ENCODE results near the gene TMEM61.

Gene TMEM61

DNA sequence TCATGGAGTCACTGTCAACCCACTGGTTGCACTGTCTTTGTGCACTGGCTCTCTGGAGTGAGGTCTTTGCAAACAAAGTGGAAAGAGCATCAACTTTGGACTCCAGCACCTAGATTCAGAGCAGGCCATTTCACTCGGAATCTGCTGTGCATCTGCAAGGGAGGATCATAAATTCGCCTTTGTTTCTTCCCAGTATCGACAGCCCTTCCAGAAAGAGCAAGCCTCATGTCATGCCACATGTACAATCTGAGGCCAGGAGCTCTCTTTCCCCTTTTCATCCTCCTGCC is 58.1 kb downstream of the TMEM61 start:
- Histone ChIP-seq H2BK5ac (ENCODE audit: low read length) (no peak overlapping the region), H4K5ac (ENCODE audit: low read length) (no peak overlapping the region), H3K36me3 (ENCODE audit: control insufficient read depth, insufficient read depth, low read length) (no peaks in the 10 kb centered on the region), H3K23ac (ENCODE audit: low read length) (no peak overlapping the region), H4K8ac (ENCODE audit: low read depth, low read length) (no peak overlapping the region), H2BK15ac (replicated peaks; ENCODE audit: low read depth) (no peak overlapping the region), H3K9ac (ENCODE audit: low read length) (no peak overlapping the region), H3K79me2 (ENCODE audit: control insufficient read depth, insufficient read depth, low read length) (peaks cover 3% of the 10 kb centered on the region), H3K27ac (ENCODE audit: low read depth, low read length) (no peak overlapping the region), H2BK120ac (ENCODE audit: low read depth, low read length) (no peak overlapping the region), H3K18ac (ENCODE audit: low read length) (no peak overlapping the region), H3K4me2 (ENCODE audit: low read length) (no peak overlapping the region), H3K4me3 (ENCODE audit: low read length) (no peak overlapping the region), H3K4ac (ENCODE audit: low read depth, low read length) (no peak overlapping the region), H2AK5ac (ENCODE audit: low read length) (no peak overlapping the region), H3K79me1 (ENCODE audit: low read length) (peaks cover 2% of the 10 kb centered on the region), H3K27me3 (ENCODE audit: insufficient read depth, low read length, poor library complexity) (peaks cover 3% of the 10 kb centered on the region), H3K56ac (ENCODE audit: low read length) (no peak overlapping the region), H3K4me1 (ENCODE audit: control insufficient read depth, low read depth, low read length) (peaks cover 6% of the 10 kb centered on the region)
- DNase-seq, result no peak
- WGBS (ENCODE audit: extremely low coverage, insufficient coverage, low lambda C conversion rate), result no CpG with 5 or more reads among the region's 3 CpGs

DNA sequence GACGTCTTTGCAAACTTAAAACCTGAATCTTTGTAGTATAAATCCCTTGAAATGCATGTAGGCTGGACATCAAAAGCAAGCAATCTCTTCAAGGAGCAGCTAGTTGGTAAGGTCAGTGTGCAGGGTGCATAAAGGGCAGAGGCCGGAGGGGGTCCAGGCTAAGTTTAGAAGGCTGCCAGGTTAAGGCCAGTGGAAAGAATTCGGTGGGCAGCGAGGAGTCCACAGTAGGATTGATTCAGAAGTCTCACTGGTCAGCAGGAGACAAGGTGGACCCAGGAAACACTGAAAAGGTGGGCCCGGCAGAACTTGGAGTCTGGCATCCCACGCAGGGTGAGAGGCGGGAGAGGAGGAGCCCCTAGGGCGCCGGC is 58.5 kb downstream of the TMEM61 start:
- Histone ChIP-seq H3K23ac (ENCODE audit: low read length) (no peak overlapping the region), H3K4ac (ENCODE audit: low read depth, low read length) (no peak overlapping the region), H3K4me1 (ENCODE audit: control insufficient read depth, low read depth, low read length) (peaks cover 6% of the 10 kb centered on the region), H2BK15ac (replicated peaks; ENCODE audit: low read depth) (no peak overlapping the region), H3K79me2 (ENCODE audit: control insufficient read depth, insufficient read depth, low read length) (peaks cover 3% of the 10 kb centered on the region), H3K4me3 (ENCODE audit: low read length) (no peak overlapping the region), H2BK5ac (ENCODE audit: low read length) (no peak overlapping the region), H3K4me2 (ENCODE audit: low read length) (peak overlapping the region; percentile 87), H3K9ac (ENCODE audit: low read length) (no peak overlapping the region), H3K79me1 (ENCODE audit: low read length) (peaks cover 2% of the 10 kb centered on the region), H3K27ac (ENCODE audit: low read depth, low read length) (no peak overlapping the region), H2BK120ac (ENCODE audit: low read depth, low read length) (no peak overlapping the region), H4K8ac (ENCODE audit: low read depth, low read length) (no peak overlapping the region), H3K56ac (ENCODE audit: low read length) (peak overlapping the region; percentile 90), H3K18ac (ENCODE audit: low read length) (no peak overlapping the region), H3K27me3 (ENCODE audit: insufficient read depth, low read length, poor library complexity) (peaks cover 3% of the 10 kb centered on the region), H2AK5ac (ENCODE audit: low read length) (no peak overlapping the region), H3K36me3 (ENCODE audit: control insufficient read depth, insufficient read depth, low read length) (no peaks in the 10 kb centered on the region), H4K5ac (ENCODE audit: low read length) (no peak overlapping the region)
- WGBS (ENCODE audit: extremely low coverage, insufficient coverage, low lambda C conversion rate), result no CpG with 5 or more reads among the region's 9 CpGs
- DNase-seq, result no peak

DNA sequence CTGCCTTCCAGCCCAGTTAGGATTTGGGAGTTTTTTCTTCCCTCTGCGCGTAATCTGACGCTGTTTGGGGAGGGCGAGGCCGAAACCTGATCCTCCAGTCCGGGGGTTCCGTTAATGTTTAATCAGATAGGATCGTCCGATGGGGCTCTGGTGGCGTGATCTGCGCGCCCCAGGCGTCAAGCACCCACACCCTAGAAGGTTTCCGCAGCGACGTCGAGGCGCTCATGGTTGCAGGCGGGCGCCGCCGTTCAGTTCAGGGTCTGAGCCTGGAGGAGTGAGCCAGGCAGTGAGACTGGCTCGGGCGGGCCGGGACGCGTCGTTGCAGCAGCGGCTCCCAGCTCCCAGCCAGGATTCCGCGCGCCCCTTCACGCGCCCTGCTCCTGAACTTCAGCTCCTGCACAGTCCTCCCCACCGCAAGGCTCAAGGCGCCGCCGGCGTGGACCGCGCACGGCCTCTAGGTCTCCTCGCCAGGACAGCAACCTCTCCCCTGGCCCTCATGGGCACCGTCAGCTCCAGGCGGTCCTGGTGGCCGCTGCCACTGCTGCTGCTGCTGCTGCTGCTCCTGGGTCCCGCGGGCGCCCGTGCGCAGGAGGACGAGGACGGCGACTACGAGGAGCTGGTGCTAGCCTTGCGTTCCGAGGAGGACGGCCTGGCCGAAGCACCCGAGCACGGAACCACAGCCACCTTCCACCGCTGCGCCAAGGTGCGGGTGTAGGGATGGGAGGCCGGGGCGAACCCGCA is 59.1 kb downstream of the TMEM61 start, which contains the start of gene PCSK9:
PCSK9 (plus strand) TSS at position 207 of the 741 bp plus-strand sequence; CDS start at position 497, 290 bp downstream.
- peaks cover 3% of the 10 kb centered on the region for H3K27me3 ChIP-seq (ENCODE audit: insufficient read depth, low read length, poor library complexity)
- H2BK5ac ChIP-seq (ENCODE audit: low read length), result no peak within 1 kb of the TSS
- H3K4me1 ChIP-seq (ENCODE audit: control insufficient read depth, low read depth, low read length), result peaks cover 6% of the 10 kb centered on the region
- H3K79me1 ChIP-seq (ENCODE audit: low read length), result peaks cover 2% of the 10 kb centered on the region
- no peak within 1 kb of the TSS for H2AK5ac ChIP-seq (ENCODE audit: low read length)
- peak within 1 kb of the TSS; percentile 69 for H3K9ac ChIP-seq (ENCODE audit: low read length)
- H3K4ac ChIP-seq (ENCODE audit: low read depth, low read length), result no peak within 1 kb of the TSS
- H3K4me2 ChIP-seq (ENCODE audit: low read length), result peak within 1 kb of the TSS; percentile 87
- peaks cover 3% of the 10 kb centered on the region for H3K79me2 ChIP-seq (ENCODE audit: control insufficient read depth, insufficient read depth, low read length)
- WGBS (ENCODE audit: extremely low coverage, insufficient coverage, low lambda C conversion rate), result no CpG with 5 or more reads among the region's 67 CpGs
- H3K18ac ChIP-seq (ENCODE audit: low read length), result no peak within 1 kb of the TSS
- peak within 1 kb of the TSS; percentile 90 for H3K56ac ChIP-seq (ENCODE audit: low read length)
- H3K36me3 ChIP-seq (ENCODE audit: control insufficient read depth, insufficient read depth, low read length), result no peaks in the 10 kb centered on the region
- peak within 1 kb of the TSS; percentile 48 for H3K23ac ChIP-seq (ENCODE audit: low read length)
- H4K5ac ChIP-seq (ENCODE audit: low read length), result no peak within 1 kb of the TSS
- no peak within 1 kb of the TSS for H3K27ac ChIP-seq (ENCODE audit: low read depth, low read length)
- peak within 1 kb of the TSS; percentile 36 for H3K4me3 ChIP-seq (ENCODE audit: low read length)
- H4K8ac ChIP-seq (ENCODE audit: low read depth, low read length), result no peak within 1 kb of the TSS
- no peak within 1 kb of the TSS for H2BK15ac ChIP-seq (replicated peaks; ENCODE audit: low read depth)
- no peak within 1 kb of the TSS for H2BK120ac ChIP-seq (ENCODE audit: low read depth, low read length)
- peak; percentile 72 for DNase-seq

DNA sequence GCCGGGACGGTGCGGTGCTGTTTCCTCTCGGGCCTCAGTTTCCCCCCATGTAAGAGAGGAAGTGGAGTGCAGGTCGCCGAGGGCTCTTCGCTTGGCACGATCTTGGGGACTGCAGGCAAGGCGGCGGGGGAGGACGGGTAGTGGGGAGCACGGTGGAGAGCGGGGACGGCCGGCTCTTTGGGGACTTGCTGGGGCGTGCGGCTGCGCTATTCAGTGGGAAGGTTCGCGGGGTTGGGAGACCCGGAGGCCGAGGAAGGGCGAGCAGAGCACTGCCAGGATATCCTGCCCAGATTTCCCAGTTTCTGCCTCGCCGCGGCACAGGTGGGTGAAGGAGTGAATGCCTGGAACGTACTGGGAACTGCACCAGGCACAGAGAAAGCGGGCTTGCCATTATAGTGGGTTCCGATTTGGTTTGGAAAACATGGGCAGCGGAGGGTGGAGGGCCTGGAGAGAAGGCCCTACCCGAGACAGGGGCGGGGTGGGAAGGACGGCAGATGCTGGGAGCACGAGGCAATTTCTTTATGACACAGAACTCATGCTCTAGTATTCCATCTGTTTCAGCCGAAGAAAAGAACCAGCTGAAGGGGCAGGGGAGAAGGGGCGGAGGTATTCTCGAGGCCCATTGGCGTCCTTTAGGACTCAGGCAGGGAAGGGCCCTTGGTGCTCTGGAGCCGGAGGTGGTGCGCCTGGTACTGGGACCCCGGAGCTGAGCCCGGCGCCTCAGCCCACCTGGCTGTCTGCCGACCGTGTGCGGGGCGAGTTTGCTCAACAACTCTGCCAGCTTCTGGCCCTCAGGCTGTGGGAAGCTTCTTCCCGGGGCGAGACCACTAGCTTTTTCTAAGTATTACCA is 59.9 kb downstream of the TMEM61 start:
- Histone ChIP-seq H3K18ac (ENCODE audit: low read length) (no peak overlapping the region), H3K27ac (ENCODE audit: low read depth, low read length) (no peak overlapping the region), H3K4ac (ENCODE audit: low read depth, low read length) (no peak overlapping the region), H2AK5ac (ENCODE audit: low read length) (no peak overlapping the region), H2BK5ac (ENCODE audit: low read length) (no peak overlapping the region), H2BK15ac (replicated peaks; ENCODE audit: low read depth) (no peak overlapping the region), H4K5ac (ENCODE audit: low read length) (no peak overlapping the region), H3K4me1 (ENCODE audit: control insufficient read depth, low read depth, low read length) (peaks cover 6% of the 10 kb centered on the region), H3K56ac (ENCODE audit: low read length) (peak overlapping the region; percentile 90), H3K9ac (ENCODE audit: low read length) (peak overlapping the region; percentile 69), H3K4me3 (ENCODE audit: low read length) (peak overlapping the region; percentile 36), H2BK120ac (ENCODE audit: low read depth, low read length) (no peak overlapping the region), H3K4me2 (ENCODE audit: low read length) (peak overlapping the region; percentile 87), H3K23ac (ENCODE audit: low read length) (peak overlapping the region; percentile 48), H3K36me3 (ENCODE audit: control insufficient read depth, insufficient read depth, low read length) (no peaks in the 10 kb centered on the region), H3K79me2 (ENCODE audit: control insufficient read depth, insufficient read depth, low read length) (peaks cover 3% of the 10 kb centered on the region), H4K8ac (ENCODE audit: low read depth, low read length) (no peak overlapping the region), H3K27me3 (ENCODE audit: insufficient read depth, low read length, poor library complexity) (peaks cover 3% of the 10 kb centered on the region), H3K79me1 (ENCODE audit: low read length) (peaks cover 2% of the 10 kb centered on the region)
- WGBS (ENCODE audit: extremely low coverage, insufficient coverage, low lambda C conversion rate), result no CpG with 5 or more reads among the region's 49 CpGs
- peak; percentile 29 for DNase-seq

DNA sequence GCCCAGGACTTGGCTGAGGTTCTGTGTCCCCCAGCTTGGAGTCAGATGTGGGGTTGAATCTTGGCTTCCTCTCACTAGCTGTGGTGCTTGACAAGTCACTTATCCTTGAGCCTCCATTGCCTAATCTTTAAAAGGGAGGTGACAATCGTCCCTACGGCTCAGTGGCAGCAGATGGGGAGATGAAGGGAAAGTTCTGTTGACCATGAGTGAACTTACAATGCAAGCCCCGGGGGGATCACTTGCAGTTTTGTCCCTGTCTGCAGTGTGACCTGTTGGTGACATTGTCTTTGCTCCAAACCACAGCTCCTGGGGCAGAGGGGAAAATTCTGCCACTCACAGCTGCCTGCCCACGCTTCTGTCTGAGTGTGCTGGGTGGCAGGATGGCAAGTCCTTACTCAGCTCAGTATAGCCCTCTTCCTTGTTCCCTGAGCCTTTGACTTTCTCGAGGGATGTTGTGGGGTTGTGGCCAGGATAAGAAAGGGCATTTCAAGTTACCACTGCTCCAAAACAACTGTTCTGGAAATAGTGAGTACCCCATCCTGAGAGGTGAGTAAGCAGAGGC is 60.6 kb downstream of the TMEM61 start:
- Histone ChIP-seq H3K4ac (ENCODE audit: low read depth, low read length) (no peak overlapping the region), H3K9ac (ENCODE audit: low read length) (peak overlapping the region; percentile 69), H3K79me2 (ENCODE audit: control insufficient read depth, insufficient read depth, low read length) (peaks cover 3% of the 10 kb centered on the region), H3K18ac (ENCODE audit: low read length) (no peak overlapping the region), H2BK120ac (ENCODE audit: low read depth, low read length) (no peak overlapping the region), H3K27ac (ENCODE audit: low read depth, low read length) (no peak overlapping the region), H3K23ac (ENCODE audit: low read length) (no peak overlapping the region), H2BK5ac (ENCODE audit: low read length) (no peak overlapping the region), H4K8ac (ENCODE audit: low read depth, low read length) (no peak overlapping the region), H2AK5ac (ENCODE audit: low read length) (no peak overlapping the region), H3K56ac (ENCODE audit: low read length) (peak overlapping the region; percentile 90), H4K5ac (ENCODE audit: low read length) (no peak overlapping the region), H3K4me1 (ENCODE audit: control insufficient read depth, low read depth, low read length) (peaks cover 6% of the 10 kb centered on the region), H3K4me2 (ENCODE audit: low read length) (peak overlapping the region; percentile 87), H3K27me3 (ENCODE audit: insufficient read depth, low read length, poor library complexity) (peaks cover 3% of the 10 kb centered on the region), H3K79me1 (ENCODE audit: low read length) (peaks cover 2% of the 10 kb centered on the region), H3K36me3 (ENCODE audit: control insufficient read depth, insufficient read depth, low read length) (no peaks in the 10 kb centered on the region), H3K4me3 (ENCODE audit: low read length) (no peak overlapping the region), H2BK15ac (replicated peaks; ENCODE audit: low read depth) (no peak overlapping the region)
- no CpG with 5 or more reads among the region's 5 CpGs for WGBS (ENCODE audit: extremely low coverage, insufficient coverage, low lambda C conversion rate)
- no peak for DNase-seq
